Measurements from ENCODE around the gene CERS5. TPM values are rescaled to one million over a fixed set of nuclear protein-coding genes. Genes with fewer than 3 reads are reported as not detected.

CERS5 gene
- polyA plus RNA-seq, 1 of the 3 experiments (the other 2 are of a cell fraction): 56.9 TPM

DNA sequence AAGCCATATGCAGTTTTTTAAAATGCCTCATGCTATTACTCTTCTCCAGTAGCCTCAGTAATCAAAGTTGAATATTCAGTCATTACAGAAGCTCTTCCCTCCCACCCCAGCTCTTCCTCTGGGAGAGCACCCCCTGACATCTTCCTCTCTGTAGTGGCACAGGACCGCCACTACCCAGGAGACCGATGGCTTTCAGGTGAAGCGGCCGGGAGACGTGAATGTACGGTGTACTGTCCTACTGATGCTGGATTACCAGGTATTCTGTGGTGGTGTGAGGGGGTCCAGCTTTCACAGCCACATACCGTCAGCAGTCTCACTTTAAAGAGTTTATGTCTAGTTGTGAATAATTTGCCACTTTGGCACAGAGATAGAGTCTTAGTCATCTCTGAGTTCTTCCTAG is 77.4 kb downstream of the CERS5 start (continued):
- TF ChIP-seq USF2 (IDR thresholded peaks at IDR 0.05; ENCODE audit: borderline replicate concordance, low read depth, low read length): no peak

GRCh38 chr12:50088577-50089335 is 78.4 kb downstream of the CERS5 start:
- Histone ChIP-seq H3K27me3 (ENCODE audit: insufficient read depth) (no peaks in the 10 kb centered on the region), H3K79me2 (ENCODE audit: insufficient read depth) (peaks cover 31% of the 10 kb centered on the region), H3K4me2 (peak overlapping the region; percentile 65), H3K9ac (peak overlapping the region; percentile 47; the same call in 1 of the 2 replicates), H3K9me2 (no peaks in the 10 kb centered on the region), H3F3A (replicated peaks; ENCODE audit: insufficient read depth) (peaks cover 43% of the 10 kb centered on the region), H4K20me1 (ENCODE audit: insufficient read depth) (peaks cover 22% of the 10 kb centered on the region), H2AFZ (ENCODE audit: low read depth) (no peak overlapping the region), H3K4me1 (ENCODE audit: control insufficient read depth in 1 of 2, insufficient read depth in 2 of 2, low read depth in 1 of 2, low read length in 1 of 2) (peaks cover 18 to 22% of the 10 kb centered on the region in 2 experiments), H3K27ac (ENCODE audit: low read depth in 2 of 2, low read length in 1 of 2) (peak overlapping the region in 1 of 2 experiments; percentile 71; a peak in 2 of 4 replicates), H3K4me3 (ENCODE audit: low read depth in 2 of 2, low read length in 1 of 2) (peak overlapping the region in 1 of 2 experiments; percentile 6; a peak in 1 of 4 replicates), H3K36me3 (replicated peaks in 1 of 2; ENCODE audit: control insufficient read depth in 1 of 2, insufficient read depth in 2 of 2, low read length in 1 of 2) (peaks cover 47 to 53% of the 10 kb centered on the region in 2 experiments), H3K9me3 (no peaks in the 10 kb centered on the region)
- TF ChIP-seq CTCF (IDR thresholded peaks at IDR 0.05) (peak; percentile 95), RAD21 (IDR thresholded peaks at IDR 0.05; ENCODE audit: low read length) (peak; percentile 57), NRF1 (IDR thresholded peaks at IDR 0.05; ENCODE audit: low read depth, low read length) (no peak), SMC3 (IDR thresholded peaks at IDR 0.05; ENCODE audit: low read depth, low read length) (peak; percentile 27)
- peak; percentile 65 for DNase-seq
- POLR2A ChIA-PET: interaction anchor here (1.2 kb wide), 1 partner anchor 23 kb away, joined by 3 read pairs; the partner anchor contains the start of gene COX14
- CTCF ChIA-PET: interaction anchor here (0.6 to 5.1 kb wide), 26 partner anchors 9 to 392 kb away, joined by 3 to 74 read pairs (median 4); partner anchors contain the start of genes CERS5, COX14 and GPD1
- 4% methylated on average over 3 of the region's 3 CpGs for WGBS (ENCODE audit: low lambda C conversion rate)

- H3K79me2 ChIP-seq (ENCODE audit: insufficient read depth): peaks cover 38% of the 10 kb centered on the region
- H3K27me3 ChIP-seq (ENCODE audit: insufficient read depth): no peaks in the 10 kb centered on the region
- H3K4me1 ChIP-seq (ENCODE audit: control insufficient read depth in 1 of 2, insufficient read depth in 2 of 2, low read depth in 1 of 2, low read length in 1 of 2): peaks cover 18 to 22% of the 10 kb centered on the region in 2 experiments
- H3K4me2 ChIP-seq: peak overlapping the region; percentile 65
- peak overlapping the region in 1 of 2 experiments; percentile 71; a peak in 2 of 4 replicates for H3K27ac ChIP-seq (ENCODE audit: low read depth in 2 of 2, low read length in 1 of 2)
- H2AFZ ChIP-seq (ENCODE audit: low read depth): no peak overlapping the region
- H3K36me3 ChIP-seq (replicated peaks in 1 of 2; ENCODE audit: control insufficient read depth in 1 of 2, insufficient read depth in 2 of 2, low read length in 1 of 2): peaks cover 42 to 51% of the 10 kb centered on the region in 2 experiments
- ChIA-PET POLR2A (interaction anchor here (0.7 to 2.7 kb wide), 2 partner anchors 24 to 190 kb away, joined by 3 to 19 read pairs; partner anchors contain the start of gene COX14), CTCF (interaction anchor here (0.6 to 5.1 kb wide), 22 partner anchors 9 to 391 kb away, joined by 3 to 74 read pairs (median 4); partner anchors contain the start of genes CERS5, COX14 and GPD1)
- H4K20me1 ChIP-seq (ENCODE audit: insufficient read depth): peaks cover 22% of the 10 kb centered on the region
- H3F3A ChIP-seq (replicated peaks; ENCODE audit: insufficient read depth): peaks cover 43% of the 10 kb centered on the region
- no peaks in the 10 kb centered on the region for H3K9me3 ChIP-seq
- WGBS (ENCODE audit: low lambda C conversion rate): 17% methylated on average over 3 of the region's 3 CpGs
- H3K9me2 ChIP-seq: no peaks in the 10 kb centered on the region
- no peak for DNase-seq
- H3K4me3 ChIP-seq (ENCODE audit: low read depth in 2 of 2, low read length in 1 of 2): peak overlapping the region in 1 of 2 experiments; percentile 14; a peak in 1 of 4 replicates
- peak overlapping the region; percentile 47; the same call in 1 of the 2 replicates for H3K9ac ChIP-seq
- TF ChIP-seq MEF2A (IDR thresholded peaks at IDR 0.05; ENCODE audit: borderline replicate concordance, low read depth) (no peak), JUND (IDR thresholded peaks at IDR 0.05) (no peak), NRF1 (IDR thresholded peaks at IDR 0.05; ENCODE audit: low read depth, low read length) (no peak), CTCF (IDR thresholded peaks at IDR 0.05) (no peak), FOSL2 (IDR thresholded peaks at IDR 0.05; ENCODE audit: borderline replicate concordance, low read depth) (peak; percentile 30; the same call in 1 of the 2 replicates), TCF12 (IDR thresholded peaks at IDR 0.05) (peak; percentile 28; the same call in 1 of the 2 replicates), SMC3 (IDR thresholded peaks at IDR 0.05; ENCODE audit: low read depth, low read length) (no peak), USF1 (IDR thresholded peaks at IDR 0.05; ENCODE audit: borderline replicate concordance, low read depth) (no peak), EP300 (IDR thresholded peaks at IDR 0.05; ENCODE audit: borderline replicate concordance in 1 of 2, low read depth in 1 of 2, low read length in 1 of 2) (no peak)
- TF ChIP-seq, protein P1, sequence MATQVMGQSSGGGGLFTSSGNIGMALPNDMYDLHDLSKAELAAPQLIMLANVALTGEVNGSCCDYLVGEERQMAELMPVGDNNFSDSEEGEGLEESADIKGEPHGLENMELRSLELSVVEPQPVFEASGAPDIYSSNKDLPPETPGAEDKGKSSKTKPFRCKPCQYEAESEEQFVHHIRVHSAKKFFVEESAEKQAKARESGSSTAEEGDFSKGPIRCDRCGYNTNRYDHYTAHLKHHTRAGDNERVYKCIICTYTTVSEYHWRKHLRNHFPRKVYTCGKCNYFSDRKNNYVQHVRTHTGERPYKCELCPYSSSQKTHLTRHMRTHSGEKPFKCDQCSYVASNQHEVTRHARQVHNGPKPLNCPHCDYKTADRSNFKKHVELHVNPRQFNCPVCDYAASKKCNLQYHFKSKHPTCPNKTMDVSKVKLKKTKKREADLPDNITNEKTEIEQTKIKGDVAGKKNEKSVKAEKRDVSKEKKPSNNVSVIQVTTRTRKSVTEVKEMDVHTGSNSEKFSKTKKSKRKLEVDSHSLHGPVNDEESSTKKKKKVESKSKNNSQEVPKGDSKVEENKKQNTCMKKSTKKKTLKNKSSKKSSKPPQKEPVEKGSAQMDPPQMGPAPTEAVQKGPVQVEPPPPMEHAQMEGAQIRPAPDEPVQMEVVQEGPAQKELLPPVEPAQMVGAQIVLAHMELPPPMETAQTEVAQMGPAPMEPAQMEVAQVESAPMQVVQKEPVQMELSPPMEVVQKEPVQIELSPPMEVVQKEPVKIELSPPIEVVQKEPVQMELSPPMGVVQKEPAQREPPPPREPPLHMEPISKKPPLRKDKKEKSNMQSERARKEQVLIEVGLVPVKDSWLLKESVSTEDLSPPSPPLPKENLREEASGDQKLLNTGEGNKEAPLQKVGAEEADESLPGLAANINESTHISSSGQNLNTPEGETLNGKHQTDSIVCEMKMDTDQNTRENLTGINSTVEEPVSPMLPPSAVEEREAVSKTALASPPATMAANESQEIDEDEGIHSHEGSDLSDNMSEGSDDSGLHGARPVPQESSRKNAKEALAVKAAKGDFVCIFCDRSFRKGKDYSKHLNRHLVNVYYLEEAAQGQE (IDR thresholded peaks at IDR 0.05; ENCODE audit: low read depth, low read length): no peak
These were observed 79.2 kb downstream of the CERS5 start for GRCh38 chr12:50087995-50088394.
